Posterior vena cava (tissue), 2 donors: ENCODE data around the gene INTU. TPM values are rescaled to one million over a fixed set of nuclear protein-coding genes. Genes with fewer than 3 reads are reported as not detected.

Source experiments
- DNase-seq: peaks from one replicate; pipeline ENCODE4 v3.0.0-alpha.2; 2020; ENCODE audit warnings: low spot score
- intact Hi-C, 2 donors: fragments of 100-400 bp; cut with DNase I; formaldehyde crosslinking; loops; one replicate each; pipeline versions ENCODE4 v1.14.1 to v1.14.2; 2022 to 2023
- total RNA-seq, 2 donors: library from RNA; stranded (reverse); fragmentation: NEBNext Ultra II Directional; extraction: Animal tissue kit (Norgen Biotek cat#: 25700); gene quantifications; one replicate each; pipeline ENCODE4 v1.2.1, GENCODE V29; 2021
- donor health status: DM: yes; HTN: yes; CAD: no.
- donor health status: DM: yes; HTN: yes; CAD: no.

INTU gene
- total RNA-seq, 2 donors from 2014 or later, result 17.4 to 18.1 TPM

DNA sequence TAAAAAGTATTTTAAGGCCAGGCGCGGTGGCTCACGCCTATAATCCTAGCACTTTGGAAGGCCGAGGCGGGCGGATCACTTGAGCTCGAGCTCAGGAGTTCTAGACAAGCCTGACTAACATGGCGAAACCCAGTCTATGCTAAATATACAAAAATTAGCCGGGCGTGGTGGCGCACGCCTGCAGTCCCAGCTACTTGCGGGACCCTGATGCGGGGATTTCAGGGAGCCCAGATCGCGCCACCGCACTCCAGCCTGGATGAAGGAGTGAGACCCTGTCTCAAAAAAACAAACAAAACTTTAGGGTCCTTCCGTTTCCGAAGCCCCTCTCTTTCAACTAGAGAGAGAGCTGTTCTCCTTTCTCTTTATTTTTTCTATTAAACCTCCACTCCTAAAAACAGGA, 98.6 kb downstream of the INTU start:
- intact Hi-C loops, result loop anchor here (5.0 kb wide), 1 partner anchor 124 kb away; no protein-coding TSS in a partner anchor

DNA sequence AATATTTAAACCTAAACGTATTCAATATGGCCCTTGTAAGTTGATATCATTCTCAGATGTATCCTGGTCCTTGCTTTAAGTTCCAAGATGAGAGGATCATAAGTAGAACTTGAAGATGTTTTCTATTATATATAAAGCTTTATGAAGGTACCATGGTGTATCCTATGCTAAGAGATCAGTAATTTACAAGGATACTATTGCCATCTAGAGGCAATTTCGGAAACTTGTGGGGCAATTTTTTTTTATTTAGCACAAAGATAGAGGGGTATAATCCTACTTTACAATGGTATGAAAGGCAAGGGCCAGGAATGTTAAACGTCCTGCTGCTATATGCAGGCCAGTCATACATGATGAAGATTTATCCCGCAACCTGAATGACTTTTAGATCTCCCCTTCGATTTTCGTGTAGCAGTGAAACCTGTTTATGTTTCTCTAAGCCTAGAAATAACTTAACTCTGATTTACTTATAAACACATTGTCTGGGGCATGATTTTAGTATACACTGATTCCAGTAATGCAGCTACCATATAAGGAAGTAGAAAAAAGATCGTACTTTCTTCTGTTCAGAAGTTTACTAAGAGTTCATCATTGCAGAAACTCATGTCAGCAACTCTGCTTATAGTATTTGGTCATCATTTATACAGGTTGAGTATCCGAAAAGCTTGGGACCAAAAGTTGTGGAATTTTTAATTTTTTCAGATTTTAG, 100.0 kb downstream of the INTU start:
- no peak for DNase-seq
- intact Hi-C loops, result loop anchor here (5.0 kb wide), 1 partner anchor 125 kb away; no protein-coding TSS in a partner anchor

More for the DNA sequence above, 98.6 kb downstream of the INTU start:
- no peak for DNase-seq

DNA sequence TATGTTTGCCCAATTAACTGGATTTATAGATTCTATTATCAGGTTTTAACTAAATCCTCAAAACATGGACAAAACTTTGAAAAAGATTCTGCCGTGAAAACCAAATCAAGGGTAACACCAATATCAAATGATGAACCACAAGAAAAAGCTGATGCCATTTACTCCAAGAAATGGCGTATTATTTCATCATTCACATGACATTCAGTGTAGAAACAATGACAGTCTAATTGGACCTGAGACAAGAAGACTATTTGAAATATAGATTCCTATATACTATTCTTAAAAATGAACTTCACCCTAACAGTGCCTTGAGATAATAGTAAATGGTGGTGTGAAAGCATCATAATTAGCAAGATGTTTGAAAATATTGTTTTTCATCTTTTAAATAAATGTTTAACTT, 102.2 kb downstream of the INTU start:
- intact Hi-C loops, result loop anchor here (5.0 kb wide), 1 partner anchor 128 kb away; no protein-coding TSS in a partner anchor
- no peak for DNase-seq

DNA sequence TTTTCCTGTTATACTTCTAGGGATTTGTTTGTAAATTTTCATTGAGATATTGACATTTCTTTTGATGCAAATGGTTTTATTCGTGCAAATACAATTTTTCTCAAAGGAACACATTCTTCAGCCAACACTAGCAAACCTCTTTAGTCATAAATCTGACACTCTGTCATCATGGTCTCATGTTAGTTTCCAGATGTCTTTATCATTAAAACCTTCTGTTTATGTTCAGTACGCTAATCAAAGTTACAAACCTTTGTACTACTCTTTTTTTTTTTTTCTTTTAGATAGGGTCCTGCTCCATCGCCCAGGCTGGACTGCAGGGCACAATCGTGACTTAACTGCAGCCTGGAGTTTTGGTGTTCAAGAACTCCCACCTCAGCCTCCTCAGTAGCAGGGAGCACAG, 104.5 kb downstream of the INTU start:
- intact Hi-C loops, result no loop called here
- DNase-seq, result no peak

DNA sequence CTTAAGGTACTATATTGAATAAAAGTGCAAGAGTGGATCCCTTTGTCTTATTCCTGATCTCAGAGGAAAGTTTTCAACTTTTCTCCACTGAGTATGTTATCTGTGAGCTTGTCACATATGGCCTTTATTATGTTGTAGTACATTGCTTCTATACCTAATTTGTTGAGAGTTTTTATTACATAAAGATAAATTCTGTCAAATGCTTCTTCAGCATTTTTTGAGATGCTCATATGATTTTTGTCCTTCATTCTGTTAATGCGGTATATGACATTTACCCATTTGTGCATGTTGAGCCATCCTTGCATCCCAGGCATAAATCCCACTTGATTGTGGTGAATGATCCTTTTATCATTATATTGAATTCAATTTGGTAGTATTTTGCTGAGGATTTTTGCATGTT, 108.5 kb downstream of the INTU start:
- intact Hi-C loops, result no loop called here
- no peak for DNase-seq

DNA sequence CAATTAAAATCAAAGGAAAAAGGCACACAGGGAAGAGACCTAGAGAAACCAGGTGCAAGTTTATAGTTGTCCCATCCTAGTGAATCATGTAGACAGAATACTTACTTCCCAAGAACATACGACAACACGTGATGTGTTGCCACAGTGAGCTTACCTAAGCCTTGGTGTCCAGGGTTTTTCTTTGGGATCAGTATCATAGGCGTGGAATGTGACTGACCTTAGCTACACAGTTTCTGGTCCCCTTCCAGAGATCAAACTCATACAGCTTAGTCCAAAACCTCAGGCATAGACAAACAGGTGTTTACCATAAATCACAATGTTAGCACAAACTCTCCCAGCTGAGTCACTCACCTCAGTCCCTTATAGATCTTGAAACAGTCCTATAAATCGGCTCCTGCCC, 115.1 kb downstream of the INTU start:
- intact Hi-C loops, result no loop called here
- no peak for DNase-seq

DNA sequence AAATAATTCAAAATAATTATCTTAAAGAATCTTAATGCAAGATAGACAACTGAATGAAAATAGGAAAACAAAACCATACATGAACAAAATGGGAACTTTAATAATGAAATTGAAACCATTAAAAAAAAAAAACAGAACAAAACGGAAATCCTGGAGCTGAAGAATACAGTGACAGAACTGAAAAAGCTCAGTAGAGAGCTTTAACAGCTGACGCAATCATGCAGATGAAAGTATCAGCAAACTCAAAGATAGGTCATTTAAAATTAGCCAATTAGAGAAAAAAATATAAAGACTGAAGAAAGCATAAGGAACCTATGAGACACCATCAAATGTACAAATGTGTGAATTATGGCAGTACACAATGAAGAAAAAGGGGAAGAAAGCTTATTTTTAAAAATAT, 116.2 kb downstream of the INTU start:
- DNase-seq, result no peak
- intact Hi-C loops, result no loop called here

DNA sequence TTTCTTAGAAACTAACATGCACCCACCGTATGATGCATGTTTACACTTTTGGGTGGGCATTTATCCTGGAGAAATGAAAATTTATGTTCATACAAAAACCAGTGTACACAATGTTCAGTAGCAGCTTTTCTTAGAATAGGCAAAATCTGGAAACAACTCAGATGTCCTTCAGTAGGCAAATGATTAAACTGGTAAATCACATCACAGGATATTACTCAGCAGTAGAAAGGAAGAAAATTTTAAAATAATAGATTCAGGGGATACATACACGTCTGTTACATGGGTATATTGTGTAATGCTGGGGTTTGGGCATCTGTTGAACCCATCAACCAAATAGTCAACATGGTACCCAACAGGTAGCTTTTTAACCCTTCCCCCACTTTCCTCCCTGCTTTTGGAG, 124.1 kb downstream of the INTU start:
- no peak for DNase-seq
- intact Hi-C loops, result no loop called here

DNA sequence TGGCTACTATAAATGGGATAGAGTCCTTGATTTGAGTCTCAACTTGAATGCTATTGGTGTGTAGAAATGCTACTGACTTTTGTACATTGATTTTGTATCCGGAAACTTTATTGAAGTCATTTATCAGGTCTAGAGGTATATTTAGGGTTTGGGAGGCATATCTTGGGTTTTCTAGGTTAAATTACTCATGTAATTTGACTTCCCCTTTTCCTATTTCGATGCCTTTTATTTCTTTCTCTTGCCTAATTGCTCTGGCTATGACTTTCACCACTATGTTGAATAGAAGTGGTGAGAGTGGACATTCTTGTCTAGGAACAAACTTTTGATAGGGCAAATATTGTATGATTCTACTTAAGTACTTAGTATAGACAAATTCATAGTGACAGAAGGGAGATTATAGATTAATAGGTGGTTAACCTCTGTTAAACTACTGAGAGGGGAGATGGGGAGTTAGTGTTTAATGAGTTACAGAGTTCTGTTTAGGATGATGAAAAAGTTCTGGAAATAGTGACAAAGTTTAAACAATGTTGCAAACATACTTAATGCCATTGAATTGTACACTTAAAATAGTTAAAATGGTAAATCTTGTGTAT, 126.6 kb downstream of the INTU start:
- intact Hi-C loops, result no loop called here
- no peak for DNase-seq

DNA sequence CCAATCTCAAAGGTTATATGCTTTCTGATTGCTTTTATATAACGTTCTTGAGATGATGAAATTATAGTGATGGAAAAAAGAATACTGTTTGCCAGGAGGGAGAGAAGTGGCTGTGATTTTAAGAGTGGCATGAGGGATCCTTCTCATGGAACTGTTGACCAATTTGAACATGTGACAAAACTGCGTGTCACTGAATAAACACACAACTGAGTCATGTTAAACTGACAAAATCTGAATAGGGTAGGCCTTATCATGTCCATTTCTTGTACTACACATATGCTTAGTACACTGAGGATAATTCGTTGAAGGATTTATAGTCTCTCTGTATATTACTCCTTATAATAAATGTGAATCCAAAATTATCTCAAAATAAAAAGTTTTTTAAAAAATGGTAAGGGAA, 127.1 kb downstream of the INTU start:
- intact Hi-C loops, result no loop called here

DNA sequence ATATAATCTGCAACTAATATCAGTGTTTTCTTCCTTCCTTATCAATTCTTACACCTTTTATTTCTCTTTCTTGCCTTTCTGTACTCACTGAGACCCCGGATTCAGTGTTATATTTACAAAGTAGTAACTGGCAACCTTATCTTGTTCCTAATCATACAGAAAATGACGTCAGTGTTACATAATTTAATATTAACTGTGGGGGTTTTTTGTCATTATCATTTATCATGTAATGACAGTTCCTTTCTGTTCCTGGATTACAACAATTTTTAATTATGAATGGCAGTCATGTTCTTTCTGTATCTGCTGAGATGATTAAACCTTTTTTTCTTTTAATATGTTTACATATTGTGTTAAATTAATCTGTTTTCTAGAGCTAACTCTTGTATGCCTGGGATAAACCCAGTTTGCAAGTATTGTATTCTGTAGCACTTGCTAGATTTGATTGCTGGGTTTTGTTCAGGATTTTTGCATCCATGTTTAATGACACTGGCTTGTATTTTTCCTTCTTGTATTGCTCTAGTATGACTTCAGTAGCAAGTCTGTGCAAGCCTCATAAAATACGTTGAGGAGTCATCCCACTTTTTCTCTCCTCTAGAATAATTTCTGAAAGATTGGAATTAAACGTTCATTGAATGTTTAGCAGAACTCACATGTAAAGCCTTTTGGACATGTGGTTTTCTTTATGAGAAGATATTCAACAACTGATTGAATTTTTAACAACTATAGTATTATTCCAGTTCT, 138.9 kb downstream of the INTU start:
- no peak for DNase-seq
- intact Hi-C loops, result no loop called here

More for the DNA sequence above, 127.1 kb downstream of the INTU start:
- DNase-seq, result no peak

DNA sequence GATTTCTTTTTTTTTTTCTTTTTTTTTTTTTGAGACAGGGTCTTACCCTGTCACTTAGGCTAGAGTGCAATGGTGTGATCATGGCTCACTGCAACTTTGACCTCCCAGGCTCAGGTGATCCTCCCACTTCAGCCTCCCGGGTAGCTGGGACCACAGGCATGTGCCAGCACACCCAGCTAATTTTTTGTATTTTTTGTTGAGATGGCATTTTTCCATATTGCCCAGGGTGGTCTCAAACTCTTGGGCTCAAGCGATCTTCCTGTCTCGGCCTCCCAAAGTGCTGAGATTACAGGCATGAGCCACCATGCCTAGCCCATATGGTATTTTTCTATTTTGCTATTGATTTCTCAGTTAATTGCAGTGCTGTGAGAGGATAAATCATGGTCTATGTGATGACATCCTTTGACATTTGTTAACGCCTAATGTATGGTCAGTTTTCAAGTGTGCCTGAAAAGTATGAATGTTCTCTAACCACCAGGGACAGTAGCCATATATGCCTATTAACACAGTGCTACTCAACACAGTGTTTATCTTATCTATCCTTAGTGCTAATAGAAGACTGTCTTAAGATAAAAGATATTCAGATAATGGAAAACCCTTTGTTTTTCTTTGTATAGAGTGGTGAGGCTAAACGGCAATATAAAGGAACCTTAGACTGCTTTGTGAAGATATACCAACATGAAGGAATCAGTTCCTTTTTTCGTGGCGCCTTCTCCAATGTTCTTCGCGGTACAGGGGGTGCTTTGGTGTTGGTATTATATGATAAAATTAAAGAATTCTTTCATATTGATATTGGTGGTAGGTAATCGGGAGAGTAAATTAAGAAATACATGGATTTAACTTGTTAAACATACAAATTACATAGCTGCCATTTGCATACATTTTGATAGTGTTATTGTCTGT, 140.3 kb downstream of the INTU start:
- intact Hi-C loops, result no loop called here
- DNase-seq, result no peak

DNA sequence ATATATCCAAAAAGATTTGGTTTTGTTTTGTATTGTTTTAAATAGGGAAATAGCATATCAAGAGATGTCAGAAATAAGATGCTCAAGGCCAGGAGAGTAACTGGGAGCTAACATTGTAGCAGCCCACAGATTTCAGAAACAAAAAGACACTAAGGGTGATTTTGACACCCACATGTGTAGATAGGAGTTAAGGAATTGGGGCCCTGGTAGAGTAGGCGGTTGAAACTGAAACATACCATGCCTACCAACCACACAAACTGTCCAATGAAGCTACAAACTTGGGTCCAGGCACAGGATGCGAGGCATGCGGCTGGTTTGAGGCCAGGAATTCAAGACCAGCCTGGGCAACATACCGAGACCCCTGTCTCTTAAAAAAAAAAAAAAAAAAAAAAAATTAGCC, 143.1 kb downstream of the INTU start:
- no peak for DNase-seq

More for the DNA sequence above, 143.1 kb downstream of the INTU start:
- intact Hi-C loops, result no loop called here

Other genes with a start within 250 kb of the INTU start
- gene SLC25A31, start 97.4 kb downstream of the INTU start, total RNA-seq, result not detected
- 1 to 10 TPM; 7.7 to 9.9 TPM for gene HSPA4L, start 149.4 kb downstream of the INTU start, total RNA-seq
- 1 to 10 TPM; 1.7 to 2.1 TPM for gene PLK4, start 247.9 kb downstream of the INTU start, total RNA-seq